GM18870 (cell line): Measurements from ENCODE around the gene DEPP1.

ENCODE experiments used
- ATAC-seq: cut with Tn5 transposase; IDR thresholded peaks from one replicate; pipeline ENCODE4 v1.9.1; 2021; ENCODE audit warnings: moderate library complexity; ENCODE audit not compliant: unreplicated experiment

DEPP1 gene

DNA sequence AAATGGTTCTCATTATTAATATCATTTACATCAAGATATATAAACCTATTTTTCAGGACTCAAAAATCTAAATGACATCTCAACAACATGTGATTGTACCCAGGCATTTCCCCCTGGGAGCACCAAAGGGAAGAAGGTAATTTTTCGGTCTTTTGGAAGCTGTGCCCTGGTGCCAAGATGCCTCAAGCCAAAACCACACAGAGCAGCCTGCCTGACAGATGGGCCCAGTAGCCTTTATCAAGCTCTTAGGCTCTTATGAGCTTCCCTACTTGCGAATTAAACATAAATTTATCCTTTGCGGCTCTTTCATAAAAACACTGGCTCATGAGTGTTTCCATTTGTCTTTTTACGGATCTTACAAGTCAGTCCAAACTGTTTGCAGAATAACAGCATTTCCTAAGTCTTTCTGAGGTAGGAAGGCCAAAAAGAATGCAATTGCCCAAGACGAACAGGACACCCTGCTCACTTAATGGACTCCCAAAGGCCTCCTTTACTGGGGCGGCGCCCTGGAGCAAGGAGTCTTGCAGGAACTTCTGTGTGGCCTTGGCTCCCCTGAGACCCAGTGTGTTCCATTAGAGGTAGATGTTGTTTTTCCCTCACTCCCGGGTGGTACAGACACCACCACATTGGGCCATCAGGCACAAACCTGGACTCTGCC is 23.1 kb downstream of the DEPP1 start:
- ATAC-seq, result no peak

DNA sequence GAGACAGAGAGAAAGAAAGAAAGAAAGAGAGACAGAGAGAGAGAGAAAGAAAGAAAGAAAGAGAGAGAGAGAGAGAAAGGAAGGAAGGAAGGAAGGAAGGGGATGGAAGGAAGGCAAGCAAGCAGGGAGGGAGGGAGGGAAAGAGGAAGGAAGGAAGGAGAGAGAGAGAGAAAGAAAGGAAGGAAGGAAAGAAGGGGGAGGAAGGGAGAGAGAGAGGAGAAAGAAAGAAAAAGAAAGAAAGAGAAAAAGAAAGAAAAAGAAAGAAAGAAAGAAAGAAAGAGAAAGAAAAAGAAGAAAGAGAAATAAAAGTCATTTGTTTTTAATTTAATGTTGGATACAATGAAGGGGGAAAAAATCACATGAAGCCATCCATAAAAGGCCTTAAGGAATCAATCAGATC is 23.6 kb downstream of the DEPP1 start:
- ATAC-seq, result no peak

DNA sequence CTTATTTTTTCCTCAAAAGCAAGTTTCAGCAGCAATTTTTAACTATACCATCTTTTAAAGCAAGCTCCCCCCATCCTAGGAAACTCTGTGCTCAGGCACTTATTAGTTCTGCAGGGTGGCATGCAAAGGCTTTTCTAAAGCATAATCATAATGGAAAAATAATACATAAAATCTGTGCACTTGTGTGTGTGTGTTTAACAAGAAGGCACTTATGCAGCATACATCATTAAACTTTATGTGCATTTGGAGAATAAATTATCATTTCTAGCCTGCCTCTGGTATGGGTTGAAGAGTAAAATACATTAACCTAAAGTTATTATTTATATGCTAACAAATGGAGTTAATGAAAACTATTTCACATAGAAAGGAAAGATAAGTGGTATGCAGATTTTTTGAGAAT is 24.6 kb downstream of the DEPP1 start:
- no peak for ATAC-seq

DNA sequence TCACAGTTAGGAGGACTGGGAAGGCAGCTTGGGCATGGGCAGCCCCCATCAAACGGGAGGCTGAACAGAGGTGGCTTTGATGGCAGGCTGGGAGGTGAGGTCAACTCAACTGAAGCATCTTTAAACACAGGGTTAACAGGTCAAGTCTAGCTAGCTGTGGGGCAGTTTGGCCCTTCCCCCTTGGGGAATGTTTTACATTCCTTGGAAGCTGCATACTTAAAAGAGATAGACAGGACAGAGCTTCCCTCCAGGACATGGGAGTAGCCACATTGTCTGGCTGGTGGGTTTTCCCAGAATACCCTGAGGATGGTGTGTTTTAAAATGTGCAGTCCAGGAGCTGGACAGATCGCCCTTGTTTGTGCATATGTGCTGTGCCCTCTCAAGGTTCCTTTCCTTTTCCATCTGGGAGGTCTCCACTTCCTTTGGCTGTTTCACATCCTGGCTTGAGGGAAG is 25.8 kb downstream of the DEPP1 start:
- ATAC-seq, result no peak

DNA sequence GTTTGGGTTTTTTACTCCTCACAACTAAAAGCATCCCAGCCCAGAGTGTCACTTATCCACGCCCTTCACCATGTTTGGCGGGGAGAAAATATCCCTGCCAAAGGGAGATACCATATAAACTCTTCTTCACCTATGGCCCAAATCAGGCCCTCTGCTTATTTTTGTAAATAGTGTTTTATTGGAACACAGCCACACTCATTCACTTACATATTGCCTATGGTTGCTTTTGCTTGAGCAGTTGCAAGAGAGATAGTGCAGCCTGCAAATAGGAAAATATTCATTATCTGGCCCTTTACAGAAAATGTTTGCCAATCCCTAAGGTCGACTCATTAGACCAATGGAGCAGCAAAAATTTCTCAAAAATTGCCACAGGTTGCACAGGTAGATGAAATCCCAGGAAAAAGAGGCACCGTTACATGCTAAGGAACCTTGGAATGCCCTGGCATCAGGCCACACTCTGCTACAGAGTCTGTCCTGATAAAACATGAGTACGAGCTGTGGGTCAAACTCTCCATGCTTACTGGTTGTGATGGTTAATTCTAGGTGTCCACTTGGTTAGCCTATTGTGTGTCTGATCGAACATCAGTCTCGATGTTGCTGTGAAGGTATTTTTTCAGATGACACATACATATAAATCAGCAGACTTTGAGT is 26.9 kb downstream of the DEPP1 start:
- no peak for ATAC-seq

DNA sequence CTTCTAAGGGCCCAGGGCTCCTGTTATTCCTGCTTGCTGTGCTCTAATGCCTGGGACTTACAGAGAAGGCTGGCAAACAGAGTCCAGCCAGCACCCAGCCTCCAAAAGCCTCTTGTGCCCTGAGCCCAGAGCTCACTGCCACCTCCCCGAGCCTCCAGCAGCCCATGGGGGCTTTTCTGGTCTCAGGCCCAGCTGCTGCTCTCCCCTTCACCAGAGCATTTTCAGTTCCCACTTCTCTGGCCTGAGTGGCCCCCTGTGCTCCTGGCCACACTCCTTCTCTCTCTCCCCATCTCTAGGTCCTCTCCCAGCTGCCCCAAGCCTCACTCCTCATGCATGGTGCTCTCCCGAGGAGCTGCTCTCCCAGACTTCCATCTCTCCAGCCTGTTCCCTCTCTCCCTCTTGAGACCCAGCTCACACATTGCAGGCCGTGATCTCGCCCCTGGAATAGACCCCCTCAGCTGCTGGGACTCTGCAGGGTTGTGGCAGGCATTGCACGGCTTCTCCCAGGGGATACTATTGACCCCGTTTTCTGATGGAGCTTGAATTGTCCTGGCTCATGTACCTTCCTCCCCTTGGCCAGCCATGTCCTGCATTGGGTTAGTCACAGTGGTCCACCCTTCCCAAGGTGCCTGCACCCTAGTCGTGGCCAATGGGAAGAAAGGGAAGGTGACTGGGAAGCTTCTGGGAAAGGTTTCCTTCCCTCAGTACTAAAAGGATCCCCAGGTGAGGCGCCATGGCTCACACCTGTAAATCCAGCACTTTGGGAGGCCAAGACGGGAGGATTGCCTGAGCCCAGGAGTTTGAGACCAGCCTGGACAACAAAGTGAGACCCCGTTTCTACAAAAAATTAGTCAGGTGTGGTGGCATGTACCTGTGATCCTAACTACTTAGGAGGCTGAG is 28.0 kb downstream of the DEPP1 start:
- ATAC-seq, result no peak

DNA sequence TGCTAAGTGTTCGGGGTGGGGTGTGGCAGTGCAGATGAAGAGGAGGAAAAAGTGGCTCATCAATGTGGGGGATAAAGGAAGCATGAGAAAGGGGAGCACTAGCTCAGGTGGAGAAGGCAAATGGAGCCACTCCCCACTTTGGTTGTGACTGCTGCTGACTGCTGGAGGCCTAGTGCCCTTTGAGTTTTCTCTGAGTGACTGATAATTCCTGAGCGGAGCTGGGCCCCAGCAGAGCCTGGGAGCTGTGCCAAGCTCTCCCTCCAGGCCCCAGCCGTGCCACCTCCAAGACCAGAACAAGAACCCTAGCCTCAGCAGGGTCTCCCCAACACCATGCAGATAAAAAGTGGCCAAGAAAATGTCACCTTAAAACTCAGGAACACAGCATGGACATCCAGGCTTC is 28.7 kb downstream of the DEPP1 start:
- no peak for ATAC-seq

DNA sequence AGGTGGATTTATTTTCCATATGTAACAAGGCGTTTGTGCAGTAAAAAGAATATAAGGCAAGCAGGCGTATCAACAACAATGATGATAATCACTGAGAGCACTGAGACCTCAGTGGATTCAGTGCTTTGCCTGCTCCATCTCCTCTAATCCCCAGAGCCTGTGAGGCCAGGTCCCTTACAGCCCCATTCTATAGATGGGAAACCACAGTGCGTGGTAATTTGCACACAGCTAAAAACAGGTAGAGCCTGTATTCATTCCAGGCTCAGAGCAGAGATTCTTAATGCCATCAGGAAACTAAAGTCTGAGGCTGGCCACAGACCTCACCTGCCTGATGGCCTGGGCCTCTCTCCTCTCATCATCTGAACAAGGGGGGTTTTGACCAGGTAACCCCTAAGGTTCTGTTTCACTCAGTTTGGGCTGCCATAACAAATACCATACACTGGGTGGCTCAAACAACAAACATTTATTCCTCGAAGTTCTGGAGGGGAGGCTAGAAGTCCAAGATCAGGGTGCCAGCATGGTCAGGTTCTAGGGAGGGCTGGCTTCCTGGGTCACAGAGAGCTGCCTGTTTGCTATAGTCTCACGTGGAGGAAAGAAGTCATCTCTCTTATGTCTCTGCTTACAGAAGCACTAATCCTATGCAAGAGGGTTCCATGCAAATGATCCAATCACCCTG is 29.3 kb downstream of the DEPP1 start:
- ATAC-seq, result no peak

DNA sequence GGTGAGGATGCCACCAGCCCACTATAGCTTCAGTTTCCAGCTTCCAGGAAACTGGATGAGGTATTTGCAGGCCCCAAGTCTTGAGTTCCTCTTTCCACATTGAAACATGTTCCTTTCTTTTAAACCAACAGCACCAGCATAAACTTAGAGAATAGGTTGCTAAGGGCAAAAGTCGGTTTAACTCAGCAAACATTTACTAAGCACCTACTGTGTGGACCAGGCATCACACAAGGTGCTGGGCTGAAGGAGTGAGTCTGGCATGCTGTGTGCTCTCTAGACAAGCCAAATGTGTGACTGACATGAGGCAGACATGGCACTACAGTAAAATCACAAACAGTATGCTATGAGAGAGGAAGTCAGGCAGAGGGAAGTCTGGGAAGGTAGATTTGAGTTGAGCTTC is 30.0 kb downstream of the DEPP1 start:
- ATAC-seq, result no peak

DNA sequence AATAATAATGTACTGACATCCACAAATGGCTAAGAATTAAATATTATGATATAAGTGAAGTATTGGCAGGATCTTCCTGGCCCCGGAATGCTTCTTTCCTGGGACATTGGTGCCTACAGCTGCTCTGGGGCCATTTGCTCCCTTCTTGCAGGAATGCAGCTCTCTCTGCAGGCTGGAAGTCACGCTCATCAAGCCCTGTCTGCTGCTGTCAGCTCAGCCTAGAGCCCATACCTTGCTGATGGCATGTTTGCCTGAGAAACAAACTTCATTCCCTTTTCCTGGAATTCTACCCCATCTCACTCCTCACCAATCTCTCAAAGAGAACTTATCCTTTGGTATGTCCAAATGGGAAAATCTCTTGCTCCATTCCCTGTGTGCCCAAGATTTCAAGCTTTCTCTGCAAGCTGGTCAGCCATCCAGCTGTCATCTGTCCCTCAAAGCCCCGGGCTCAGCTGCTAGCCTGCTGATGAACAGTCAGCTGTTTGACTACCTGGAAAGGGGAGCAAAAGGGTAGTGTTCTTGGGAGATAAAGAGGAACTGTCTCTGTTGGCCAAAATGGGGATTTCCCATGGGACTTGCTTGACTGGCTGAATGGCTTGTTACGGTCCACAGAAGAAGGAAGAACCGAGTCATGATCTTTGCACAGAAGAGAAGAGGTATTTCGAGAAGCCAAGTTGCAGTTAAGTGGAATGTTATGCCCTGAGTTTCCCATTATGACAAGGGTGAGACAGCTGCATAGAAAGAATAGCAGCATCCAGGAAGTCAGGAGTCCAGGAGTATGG is 31.0 kb downstream of the DEPP1 start:
- ATAC-seq, result peak; percentile 80

DNA sequence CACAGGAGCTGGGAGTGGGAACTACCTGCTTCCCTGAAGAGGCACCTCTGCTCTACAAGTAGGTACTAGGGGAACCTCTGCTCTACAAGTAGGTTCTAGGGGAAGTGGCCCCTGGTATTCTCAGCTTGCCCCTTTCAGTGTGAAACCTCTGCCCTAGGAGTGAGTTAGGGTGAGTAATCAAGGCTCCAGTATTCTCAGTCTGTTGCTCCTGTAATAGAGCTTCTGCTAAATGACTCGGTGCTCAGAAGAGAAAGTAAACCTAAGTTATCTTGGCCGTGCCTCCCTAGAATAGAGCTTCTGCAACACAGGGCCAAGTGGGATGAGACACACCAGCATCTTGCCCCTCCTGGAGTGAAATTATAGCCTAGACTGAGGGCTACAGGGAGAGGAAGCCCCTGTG is 32.4 kb downstream of the DEPP1 start:
- ATAC-seq, result peak; percentile 64

DNA sequence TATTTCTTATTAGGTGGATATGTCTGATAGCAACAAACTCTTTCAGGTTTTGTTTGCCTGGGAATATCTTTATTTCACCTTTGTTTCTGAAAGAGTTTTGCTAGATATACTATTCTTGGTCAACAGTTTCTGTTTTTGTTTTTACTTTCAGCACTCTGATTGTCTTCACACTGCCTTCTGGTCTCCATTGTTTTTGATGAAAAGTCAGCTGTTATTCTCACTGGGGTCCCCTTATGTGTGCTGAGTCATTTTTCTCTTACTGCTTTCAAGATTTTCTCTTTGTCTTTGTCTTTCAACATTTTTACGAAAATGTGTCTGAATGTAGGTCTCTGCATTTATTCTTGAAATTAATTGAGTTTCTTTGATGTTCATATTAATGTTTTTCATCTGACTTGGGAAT is 34.3 kb downstream of the DEPP1 start:
- ATAC-seq, result no peak

DNA sequence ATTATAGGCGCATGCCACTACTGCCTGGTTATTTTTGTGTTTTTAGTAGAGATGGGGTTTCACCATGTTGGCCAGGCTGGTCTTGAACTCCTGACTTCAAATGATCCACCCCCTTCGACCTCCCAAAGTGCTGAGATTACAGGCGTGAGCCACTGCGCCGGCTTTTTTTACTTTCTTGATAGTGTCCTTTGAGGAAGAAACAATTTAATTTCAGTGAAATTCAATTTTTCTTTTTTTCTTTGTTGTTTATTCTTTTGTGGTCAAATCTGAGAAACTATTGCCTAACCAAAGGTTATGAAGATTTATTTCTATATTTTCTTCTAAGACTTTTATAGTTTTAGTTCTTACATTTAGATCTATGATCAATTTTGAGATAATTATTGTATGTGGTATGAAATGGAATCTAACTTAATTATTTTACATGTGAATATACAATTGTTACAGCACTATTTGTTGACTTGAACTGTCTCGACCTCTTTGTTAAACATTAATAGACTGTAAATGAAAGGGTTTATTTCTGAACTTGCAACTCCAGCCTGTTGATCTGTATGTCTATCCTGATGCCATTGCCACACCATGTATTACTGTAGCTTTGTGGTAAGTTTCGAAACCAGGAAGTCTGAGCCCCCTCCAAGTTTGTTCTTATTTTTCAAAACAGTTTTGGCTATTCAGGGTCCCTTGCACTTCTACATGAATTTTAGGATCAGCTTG is 38.8 kb downstream of the DEPP1 start:
- ATAC-seq, result no peak

DNA sequence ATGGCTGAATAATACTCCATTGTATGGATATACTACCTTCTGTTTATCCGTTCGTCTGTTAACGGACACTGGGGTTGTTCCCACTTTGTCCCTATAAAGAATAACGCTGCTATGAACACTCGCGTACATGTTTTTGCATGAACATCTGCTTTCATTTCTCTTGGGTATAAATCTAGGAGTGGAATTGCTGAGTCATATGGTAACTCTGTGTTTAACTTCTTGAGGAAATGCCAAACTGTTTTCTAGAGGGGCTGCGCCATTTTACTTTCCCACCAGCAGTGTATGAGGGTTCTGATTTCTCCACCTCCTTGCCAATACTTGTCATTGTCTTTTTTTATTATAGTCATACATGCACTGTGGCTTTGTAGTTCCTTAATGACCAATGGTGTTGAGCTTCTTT is 39.7 kb downstream of the DEPP1 start:
- ATAC-seq, result no peak

DNA sequence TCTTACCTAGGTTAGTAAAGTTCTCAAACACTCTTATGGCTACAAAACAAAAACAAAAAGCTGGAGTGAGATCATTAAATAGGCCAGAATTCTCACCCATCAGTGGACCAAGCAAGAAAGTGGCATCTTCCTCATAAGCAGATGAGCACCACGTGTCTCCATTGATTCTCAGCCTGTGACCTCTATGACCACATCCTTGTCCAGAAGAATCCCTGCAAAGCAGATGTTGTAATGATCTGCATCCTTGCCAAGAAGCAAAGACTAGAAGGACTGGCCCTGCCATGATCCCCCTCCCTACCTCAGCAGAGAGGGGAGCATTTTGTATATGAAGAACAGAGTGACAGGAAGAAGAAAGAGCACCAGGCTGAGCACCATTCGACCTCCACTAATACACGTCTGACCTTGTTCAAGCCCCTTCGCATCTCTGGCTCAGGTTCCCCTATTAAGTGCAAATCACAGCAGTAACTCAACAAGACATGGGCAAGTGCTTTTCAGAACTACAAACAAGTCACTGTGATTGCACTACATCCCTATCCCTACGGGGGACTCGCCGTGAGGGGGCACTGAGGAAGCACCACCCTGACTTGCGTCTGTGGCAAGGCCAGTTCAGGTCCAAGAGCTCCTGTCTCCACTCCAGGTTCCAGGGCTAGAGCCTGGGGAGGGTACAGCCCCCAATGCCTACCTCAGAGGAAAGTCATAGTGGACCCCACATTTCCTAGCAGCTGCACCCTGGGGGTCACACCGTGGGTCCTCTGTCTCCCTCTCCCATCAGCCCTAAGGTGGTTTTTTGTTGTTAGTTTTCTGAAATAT is 41.2 kb downstream of the DEPP1 start:
- no peak for ATAC-seq

DNA sequence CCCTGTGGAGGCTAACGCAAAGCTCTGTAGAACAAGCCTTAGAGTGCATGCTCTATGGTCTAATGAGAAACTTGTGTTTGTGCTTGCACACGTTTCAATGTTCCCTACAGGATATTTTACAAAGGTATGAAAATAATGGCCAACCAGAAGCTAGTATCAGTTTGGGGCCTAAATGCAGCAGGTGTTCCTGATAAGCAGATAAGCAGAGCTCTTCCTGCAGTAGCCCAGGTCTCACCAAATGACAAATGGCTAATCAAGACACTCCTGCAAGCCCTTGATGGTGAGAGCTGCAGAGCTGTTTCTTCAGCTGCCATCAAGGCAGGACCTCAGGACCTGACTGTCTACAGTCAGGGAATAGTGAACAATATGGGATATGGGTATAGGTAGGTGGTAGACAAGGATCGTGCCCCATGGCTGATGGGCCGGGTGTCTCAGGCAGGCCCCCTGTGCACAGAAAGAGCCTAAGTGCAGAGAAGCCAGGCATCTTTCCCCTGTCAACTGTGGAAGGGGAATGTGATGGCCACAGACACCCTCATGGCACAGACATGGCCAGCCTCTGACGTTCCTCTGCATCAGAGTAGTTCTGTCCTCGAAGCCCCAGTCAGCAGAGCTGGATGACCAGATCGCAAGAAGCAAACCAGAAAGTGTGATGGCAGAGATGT is 42.2 kb downstream of the DEPP1 start:
- no peak for ATAC-seq

DNA sequence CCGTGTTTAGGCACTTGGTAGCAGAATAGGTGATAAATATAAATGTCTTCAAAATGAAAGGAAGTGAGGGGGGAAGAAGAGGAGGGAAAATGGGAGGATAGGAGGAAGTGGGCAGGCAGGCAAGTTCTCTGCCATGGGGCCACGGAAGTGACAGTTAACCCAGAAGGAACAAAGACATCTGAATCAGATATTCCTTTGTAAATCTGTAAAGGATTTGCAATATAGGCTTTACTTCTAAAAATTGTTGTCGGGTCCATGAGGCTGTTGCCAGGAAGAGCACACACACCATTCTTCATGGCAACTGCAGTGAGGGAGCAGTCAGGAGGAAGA is 42.7 kb downstream of the DEPP1 start:
- no peak for ATAC-seq

DNA sequence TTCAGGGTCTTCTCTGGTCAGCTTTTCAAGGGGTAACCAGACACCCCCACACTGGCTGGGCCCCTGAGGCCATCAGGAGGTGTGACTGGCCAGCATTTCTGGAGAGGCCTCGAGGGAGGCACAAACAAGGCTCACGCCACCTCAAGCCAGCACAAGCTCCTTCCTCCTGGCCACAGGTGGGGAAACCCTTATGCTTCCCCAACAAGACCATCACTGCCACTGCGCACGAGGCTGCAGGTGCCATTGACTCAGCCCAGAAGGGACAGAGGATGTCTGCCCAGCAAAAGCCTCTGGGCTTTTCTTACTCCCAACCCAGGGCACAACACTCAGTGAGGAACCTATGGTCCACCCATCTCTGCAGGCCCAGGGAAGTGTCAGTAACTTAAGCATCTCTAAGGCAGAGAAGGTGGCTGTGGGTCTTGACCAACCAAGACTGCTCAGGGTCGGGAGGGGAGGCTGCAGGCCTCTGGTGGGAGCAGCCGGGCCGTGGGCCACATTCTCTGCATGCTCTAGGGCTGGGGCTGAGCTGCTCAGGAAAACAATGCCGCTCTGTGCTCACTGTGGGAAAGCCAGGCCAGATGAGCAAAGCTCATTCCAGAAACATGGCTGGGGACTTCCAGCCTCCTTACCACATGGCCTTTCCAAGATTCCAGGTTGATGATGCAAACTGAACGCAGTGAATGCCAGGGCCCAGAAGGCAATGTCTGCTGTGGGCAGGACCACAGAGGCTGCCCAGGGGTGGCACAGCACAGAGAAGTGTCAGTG is 43.2 kb downstream of the DEPP1 start:
- ATAC-seq, result no peak
